ENCODE results near the gene RHD.
"Not testable (repeated sequence)": the region's sequence is repeated elsewhere in the genome, so short reads cannot be mapped to it uniquely, and the experiment has no call there.

- TF ChIP-seq CTCF (IDR thresholded peaks at IDR 0.05; ENCODE audit: low read length); EZH2 (optimal IDR thresholded peaks at IDR 0.05; ENCODE audit: low read depth, low read length): not testable (repeated sequence)
Measured at GRCh38 chr1:25371757-25372156, 99.4 kb downstream of the RHD start.

Measured in MM.1S (cell line).